ENCODE measurements around the gene HOXD8. TPM values are rescaled to one million over a fixed set of nuclear protein-coding genes. Genes with fewer than 3 reads are reported as not detected.
A peak's percentile ranks its signal among the peaks of the same experiment; 100 is the strongest.

HOXD8 gene
- total and polyA plus RNA-seq, 10 of the 15 experiments (the other 5 are each of a cell fraction or from before 2014, with no cell fraction given): not detected

DNA sequence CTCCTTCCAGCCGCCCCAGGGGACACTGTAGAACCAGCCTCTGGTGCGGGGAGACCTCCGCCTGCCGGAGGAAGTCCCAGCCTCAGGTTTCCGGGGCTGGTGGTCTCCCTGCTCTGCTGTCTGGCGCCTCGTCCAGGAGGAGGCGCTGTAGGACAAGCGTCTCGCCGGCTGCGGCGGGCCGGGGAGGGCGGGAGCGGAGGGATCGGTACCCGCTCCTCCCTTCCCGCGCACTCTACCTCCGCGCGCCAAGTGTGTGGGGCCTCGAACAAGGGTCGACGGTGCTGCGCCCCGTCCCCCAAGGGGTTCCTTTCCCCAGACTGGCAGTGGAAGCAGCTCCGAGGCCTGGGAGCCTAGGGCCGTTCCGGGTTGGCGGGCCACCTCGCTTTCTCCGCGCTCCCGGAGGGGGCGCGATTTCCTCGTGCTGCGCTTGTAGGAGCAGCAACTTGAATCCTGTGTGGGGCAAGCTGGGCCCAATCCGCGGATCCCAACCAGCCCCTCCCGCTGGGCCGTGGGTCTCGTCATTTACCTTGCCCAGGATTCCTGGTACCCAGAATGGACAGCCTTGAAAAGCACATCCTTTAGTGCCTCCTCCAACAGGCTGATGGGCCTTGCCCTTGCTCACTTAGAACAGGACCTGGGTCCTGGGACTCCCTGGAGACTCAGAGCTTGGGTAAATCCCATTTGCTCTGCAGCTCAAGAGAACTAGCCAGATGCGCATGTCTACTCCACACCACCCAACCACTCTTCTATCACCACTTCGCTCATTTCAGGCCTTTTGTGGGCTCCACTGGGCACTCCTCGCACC is 11.2 kb downstream of the HOXD8 start (continued):
- TF ChIP-seq E2F4 (IDR thresholded peaks at IDR 0.05; ENCODE audit: low read depth, low read length) (0 out of 2 replicates have a peak, but pooled peaks have one; percentile 34), ELK1 (IDR thresholded peaks at IDR 0.05; ENCODE audit: low read depth, low read length) (0 out of 2 replicates have a peak, but pooled peaks have one; percentile 32), IKZF2 (IDR thresholded peaks at IDR 0.05) (peak in 1 of 2 experiments; percentile 20; a peak in 2 of 4 replicates), EED (IDR thresholded peaks at IDR 0.05; ENCODE audit: low read depth) (0 out of 2 replicates have a peak, but pooled peaks have one; percentile 22), RAD21 (IDR thresholded peaks at IDR 0.05; ENCODE audit: insufficient read depth, low read depth, low read length) (peak; percentile 95), ZSCAN29 (IDR thresholded peaks at IDR 0.05) (0 out of 2 replicates have a peak, but pooled peaks have one; percentile 29), BHLHE40 (IDR thresholded peaks at IDR 0.05; ENCODE audit: borderline replicate concordance in 1 of 2, low read depth in 2 of 2, low read length in 1 of 2) (peak in 1 of 2 experiments; percentile 28; a peak in 1 of 4 replicates), MAX (IDR thresholded peaks at IDR 0.05; ENCODE audit: low read depth, low read length) (peak; percentile 53; the same call in 1 of the 2 replicates)
- TF ChIP-seq, protein P1, sequence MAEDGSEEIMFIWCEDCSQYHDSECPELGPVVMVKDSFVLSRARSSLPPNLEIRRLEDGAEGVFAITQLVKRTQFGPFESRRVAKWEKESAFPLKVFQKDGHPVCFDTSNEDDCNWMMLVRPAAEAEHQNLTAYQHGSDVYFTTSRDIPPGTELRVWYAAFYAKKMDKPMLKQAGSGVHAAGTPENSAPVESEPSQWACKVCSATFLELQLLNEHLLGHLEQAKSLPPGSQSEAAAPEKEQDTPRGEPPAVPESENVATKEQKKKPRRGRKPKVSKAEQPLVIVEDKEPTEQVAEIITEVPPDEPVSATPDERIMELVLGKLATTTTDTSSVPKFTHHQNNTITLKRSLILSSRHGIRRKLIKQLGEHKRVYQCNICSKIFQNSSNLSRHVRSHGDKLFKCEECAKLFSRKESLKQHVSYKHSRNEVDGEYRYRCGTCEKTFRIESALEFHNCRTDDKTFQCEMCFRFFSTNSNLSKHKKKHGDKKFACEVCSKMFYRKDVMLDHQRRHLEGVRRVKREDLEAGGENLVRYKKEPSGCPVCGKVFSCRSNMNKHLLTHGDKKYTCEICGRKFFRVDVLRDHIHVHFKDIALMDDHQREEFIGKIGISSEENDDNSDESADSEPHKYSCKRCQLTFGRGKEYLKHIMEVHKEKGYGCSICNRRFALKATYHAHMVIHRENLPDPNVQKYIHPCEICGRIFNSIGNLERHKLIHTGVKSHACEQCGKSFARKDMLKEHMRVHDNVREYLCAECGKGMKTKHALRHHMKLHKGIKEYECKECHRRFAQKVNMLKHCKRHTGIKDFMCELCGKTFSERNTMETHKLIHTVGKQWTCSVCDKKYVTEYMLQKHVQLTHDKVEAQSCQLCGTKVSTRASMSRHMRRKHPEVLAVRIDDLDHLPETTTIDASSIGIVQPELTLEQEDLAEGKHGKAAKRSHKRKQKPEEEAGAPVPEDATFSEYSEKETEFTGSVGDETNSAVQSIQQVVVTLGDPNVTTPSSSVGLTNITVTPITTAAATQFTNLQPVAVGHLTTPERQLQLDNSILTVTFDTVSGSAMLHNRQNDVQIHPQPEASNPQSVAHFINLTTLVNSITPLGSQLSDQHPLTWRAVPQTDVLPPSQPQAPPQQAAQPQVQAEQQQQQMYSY (CRISPR knock-in tag; IDR thresholded peaks at IDR 0.05): no peak
